ENCODE data around the gene ZBTB11. TPM values are rescaled to one million over a fixed set of nuclear protein-coding genes. Genes with fewer than 3 reads are reported as not detected.
"Not testable (repeated sequence)": the region's sequence is repeated elsewhere in the genome, so short reads cannot be mapped to it uniquely, and the experiment has no call there.

Gene ZBTB11
- total RNA-seq, 2 donors from 2014 or later, result 16.8 to 20.9 TPM

- peak; percentile 53 for DNase-seq
- peak overlapping the region; percentile 97 for H3K9ac ChIP-seq (ENCODE audit: extremely low read depth, low read length, poor library complexity, severe bottlenecking)
- no peaks in the 10 kb centered on the region for H3K9me3 Mint-ChIP-seq
- H3K36me3 ChIP-seq (ENCODE audit: control insufficient read depth, insufficient read depth, low read length), result peaks cover 51% of the 10 kb centered on the region
- H3K4me1 Mint-ChIP-seq, result peaks cover 12% of the 10 kb centered on the region
- H3K27ac Mint-ChIP-seq, result peak overlapping the region; percentile 99
- H3K27me3 Mint-ChIP-seq (ENCODE audit: insufficient read depth), result no peaks in the 10 kb centered on the region
- no peaks in the 10 kb centered on the region for H3K9me3 ChIP-seq (ENCODE audit: control insufficient read depth, low read length)
- H3K4me1 ChIP-seq (ENCODE audit: control insufficient read depth, insufficient read depth, low read length), result no peaks in the 10 kb centered on the region
- WGBS, 2 experiments (ENCODE audit: insufficient coverage in 1 of 2, insufficient read length in 1 of 2), result 2 to 4% methylated on average over 6 to 11 of the region's 11 CpGs
- no peak for TF ChIP-seq CTCF (conservative IDR thresholded peaks at IDR 0.05)
- H3K4me3 ChIP-seq (ENCODE audit: low read length), result peak overlapping the region; percentile 99
- peak overlapping the region; percentile 96 for H3K27ac ChIP-seq (ENCODE audit: low read depth, low read length)
- H3K4me3 Mint-ChIP-seq, result peak overlapping the region; percentile 100
- peaks cover 47% of the 10 kb centered on the region for H3K36me3 Mint-ChIP-seq (ENCODE audit: low read depth)
- no peaks in the 10 kb centered on the region for H3K27me3 ChIP-seq (ENCODE audit: control insufficient read depth, insufficient read depth, low read length, poor library complexity, severe bottlenecking)
These were observed 9.0 kb upstream of the ZBTB11 start for GRCh38 chr3:101685870-101686307.

GRCh38 chr3:101685050-101685400 lies 8.1 kb upstream of the ZBTB11 start:
- H3K27ac ChIP-seq (ENCODE audit: low read depth, low read length), result no peak overlapping the region
- H3K9me3 ChIP-seq (ENCODE audit: control insufficient read depth, low read length), result no peaks in the 10 kb centered on the region
- H3K36me3 ChIP-seq (ENCODE audit: control insufficient read depth, insufficient read depth, low read length), result peaks cover 59% of the 10 kb centered on the region
- H3K27me3 ChIP-seq (ENCODE audit: control insufficient read depth, insufficient read depth, low read length, poor library complexity, severe bottlenecking), result no peaks in the 10 kb centered on the region
- H3K4me3 ChIP-seq (ENCODE audit: low read length), result peak overlapping the region; percentile 99
- H3K4me1 ChIP-seq (ENCODE audit: control insufficient read depth, insufficient read depth, low read length), result no peaks in the 10 kb centered on the region
- Mint-ChIP-seq H3K27me3 (ENCODE audit: insufficient read depth) (no peaks in the 10 kb centered on the region), H3K9me3 (no peaks in the 10 kb centered on the region), H3K36me3 (ENCODE audit: low read depth) (peaks cover 56% of the 10 kb centered on the region), H3K4me3 (peak overlapping the region; percentile 100), H3K4me1 (peaks cover 12% of the 10 kb centered on the region), H3K27ac (peak overlapping the region; percentile 7)
- DNase-seq, result no peak
- TF ChIP-seq CTCF (conservative IDR thresholded peaks at IDR 0.05), result no peak
- peak overlapping the region; percentile 97 for H3K9ac ChIP-seq (ENCODE audit: extremely low read depth, low read length, poor library complexity, severe bottlenecking)

- Histone ChIP-seq H3K27ac (ENCODE audit: low read depth, low read length) (no peak overlapping the region), H3K36me3 (ENCODE audit: control insufficient read depth, insufficient read depth, low read length) (peaks cover 57% of the 10 kb centered on the region), H3K27me3 (ENCODE audit: control insufficient read depth, insufficient read depth, low read length, poor library complexity, severe bottlenecking) (no peaks in the 10 kb centered on the region), H3K4me1 (ENCODE audit: control insufficient read depth, insufficient read depth, low read length) (peaks cover 3% of the 10 kb centered on the region), H3K9me3 (ENCODE audit: control insufficient read depth, low read length) (no peaks in the 10 kb centered on the region), H3K9ac (ENCODE audit: extremely low read depth, low read length, poor library complexity, severe bottlenecking) (no peak overlapping the region), H3K4me3 (ENCODE audit: low read length) (no peak overlapping the region)
- no peaks in the 10 kb centered on the region for H3K9me3 Mint-ChIP-seq
- no peak for TF ChIP-seq CTCF (conservative IDR thresholded peaks at IDR 0.05)
- H3K27me3 Mint-ChIP-seq (ENCODE audit: insufficient read depth), result no peaks in the 10 kb centered on the region
- H3K4me1 Mint-ChIP-seq, result peaks cover 12% of the 10 kb centered on the region
- no peak overlapping the region for H3K4me3 Mint-ChIP-seq
- 97% methylated on average over 4 of the region's 4 CpGs for WGBS, 2 experiments (ENCODE audit: insufficient coverage in 1 of 2, insufficient read length in 1 of 2)
- H3K27ac Mint-ChIP-seq, result peak overlapping the region; percentile 27
- no peak for DNase-seq
- peaks cover 52% of the 10 kb centered on the region for H3K36me3 Mint-ChIP-seq (ENCODE audit: low read depth)
These were observed 3.5 kb upstream of the ZBTB11 start for GRCh38 chr3:101680466-101680865.

GRCh38 chr3:101678837-101679236 lies 1.9 kb upstream of the ZBTB11 start:
- WGBS, 2 experiments (ENCODE audit: insufficient coverage in 1 of 2, insufficient read length in 1 of 2), result 100% methylated on average over 1 of the region's 2 CpGs; no CpG with 5 or more reads in 1 of the 2 experiments
- not testable (repeated sequence) for H3K4me3 Mint-ChIP-seq; H3K9me3 Mint-ChIP-seq; H3K4me3 ChIP-seq (ENCODE audit: low read length); H3K4me1 Mint-ChIP-seq; H3K9me3 ChIP-seq (ENCODE audit: control insufficient read depth, low read length); H3K27me3 Mint-ChIP-seq (ENCODE audit: insufficient read depth); H3K9ac ChIP-seq (ENCODE audit: extremely low read depth, low read length, poor library complexity, severe bottlenecking); H3K27ac ChIP-seq (ENCODE audit: low read depth, low read length); DNase-seq; H3K4me1 ChIP-seq (ENCODE audit: control insufficient read depth, insufficient read depth, low read length); H3K27me3 ChIP-seq (ENCODE audit: control insufficient read depth, insufficient read depth, low read length, poor library complexity, severe bottlenecking); H3K27ac Mint-ChIP-seq
- H3K36me3 Mint-ChIP-seq (ENCODE audit: low read depth), result peaks cover 43% of the 10 kb centered on the region
- peaks cover 40% of the 10 kb centered on the region for H3K36me3 ChIP-seq (ENCODE audit: control insufficient read depth, insufficient read depth, low read length)

All from endodermal cell (in vitro differentiated cells).